ENCODE measurements around the gene PDGFB. TPM values are rescaled to one million over a fixed set of nuclear protein-coding genes. Genes with fewer than 3 reads are reported as not detected.

The PDGFB gene
- total RNA-seq, 2 donors from 2014 or later: 7.5 to 8.1 TPM

DNA sequence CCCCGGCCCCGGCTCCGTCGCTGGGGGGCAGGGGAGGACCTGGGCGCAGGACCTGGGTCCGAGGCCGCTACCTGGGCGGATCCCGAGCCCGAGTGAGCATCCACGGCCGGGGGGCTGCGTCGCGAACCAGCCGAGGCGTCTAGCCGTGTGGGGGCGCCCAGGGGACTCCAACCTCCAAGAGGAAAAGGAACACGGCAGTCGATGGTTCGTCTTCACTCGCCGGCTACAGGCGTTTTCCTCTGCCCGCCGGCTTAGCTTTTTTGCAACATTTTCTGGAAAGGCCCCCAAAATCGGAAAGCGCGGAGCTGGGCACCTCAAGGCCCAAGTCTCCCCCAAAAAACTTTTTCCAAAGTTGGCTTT lies 666 bp downstream of the PDGFB start:
- intact Hi-C loops (cut with DNase I): no loop called here
- DNase-seq (ENCODE audit: low spot score): no peak

DNA sequence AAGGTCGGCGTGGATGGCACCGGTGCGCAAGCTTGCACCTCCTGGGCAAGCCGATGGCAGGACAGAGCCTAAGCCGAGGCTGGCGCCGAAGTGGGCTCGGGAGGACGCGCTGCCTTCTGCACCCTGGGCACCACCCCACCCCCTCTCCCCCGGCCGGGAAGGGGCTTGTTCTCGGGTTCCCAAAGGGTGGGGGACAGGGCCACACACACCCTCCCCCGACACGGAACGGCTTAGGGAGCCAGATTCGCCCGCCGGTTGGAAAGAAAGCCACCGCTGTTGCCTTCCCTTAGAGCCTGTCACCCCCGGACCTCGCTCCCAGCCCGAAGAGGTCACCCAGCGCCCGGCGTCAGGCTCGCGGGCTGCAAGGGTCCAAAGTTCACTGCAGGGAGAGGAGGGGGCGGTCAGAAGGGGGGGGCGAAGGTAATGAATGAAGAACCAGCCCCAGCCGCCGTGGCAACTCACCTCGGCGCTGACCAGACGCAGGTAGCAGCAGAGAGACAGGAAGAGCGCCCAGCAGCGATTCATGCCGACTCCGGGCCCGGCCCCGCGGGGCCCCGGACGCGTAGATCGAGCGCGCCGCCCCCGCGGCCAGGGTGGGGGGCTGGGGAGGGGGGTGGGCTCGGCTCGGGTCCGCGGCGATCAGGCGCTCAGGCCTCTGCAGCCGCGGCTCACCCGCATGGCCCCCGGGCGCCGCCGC lies 1.2 kb downstream of the PDGFB start:
- DNase-seq (ENCODE audit: low spot score): no peak
- intact Hi-C loops (cut with DNase I): no loop called here

DNA sequence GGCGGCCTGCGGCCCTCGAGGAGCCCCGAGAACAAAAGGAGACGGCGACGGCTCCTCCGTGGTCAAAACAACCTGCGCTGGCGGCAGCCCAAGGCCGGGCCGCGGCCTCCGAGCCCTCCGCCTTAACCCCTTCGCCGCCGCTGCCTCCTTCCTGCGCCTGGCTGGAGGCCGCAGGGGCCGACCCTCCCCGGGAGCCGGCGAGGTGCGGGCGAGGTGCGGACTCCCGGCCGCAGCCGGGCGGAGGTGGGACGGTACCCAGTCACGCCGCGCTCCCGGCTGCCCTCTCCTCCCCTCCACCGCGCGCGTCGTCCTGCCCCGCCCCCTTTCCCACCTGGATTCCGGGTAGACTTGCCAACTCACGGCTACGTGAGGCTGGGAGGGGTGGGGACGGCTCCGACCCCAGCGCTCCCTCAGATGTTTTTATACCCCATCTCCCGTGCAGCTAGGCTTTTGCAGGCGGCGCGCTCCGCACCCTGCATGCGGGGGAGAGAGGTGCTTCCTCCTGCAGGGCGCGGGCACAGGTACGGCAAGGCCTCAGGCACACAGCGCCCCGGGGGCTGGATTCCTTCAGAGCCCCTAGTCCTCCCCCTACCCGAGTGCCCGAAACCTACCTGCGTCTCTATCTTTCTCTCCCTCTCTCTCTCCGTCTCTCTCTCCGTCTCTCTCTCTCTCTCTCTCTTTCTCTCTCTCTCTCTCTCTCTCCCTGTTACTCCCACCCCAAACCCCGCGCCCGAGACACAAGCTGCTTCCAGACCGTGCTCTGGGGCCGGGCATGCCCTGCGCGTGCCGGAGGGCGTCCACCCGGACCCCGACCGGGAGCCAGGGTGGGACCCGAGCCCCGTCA lies 2.0 kb downstream of the PDGFB start:
- intact Hi-C loops (cut with DNase I): no loop called here
- DNase-seq (ENCODE audit: low spot score): no peak

DNA sequence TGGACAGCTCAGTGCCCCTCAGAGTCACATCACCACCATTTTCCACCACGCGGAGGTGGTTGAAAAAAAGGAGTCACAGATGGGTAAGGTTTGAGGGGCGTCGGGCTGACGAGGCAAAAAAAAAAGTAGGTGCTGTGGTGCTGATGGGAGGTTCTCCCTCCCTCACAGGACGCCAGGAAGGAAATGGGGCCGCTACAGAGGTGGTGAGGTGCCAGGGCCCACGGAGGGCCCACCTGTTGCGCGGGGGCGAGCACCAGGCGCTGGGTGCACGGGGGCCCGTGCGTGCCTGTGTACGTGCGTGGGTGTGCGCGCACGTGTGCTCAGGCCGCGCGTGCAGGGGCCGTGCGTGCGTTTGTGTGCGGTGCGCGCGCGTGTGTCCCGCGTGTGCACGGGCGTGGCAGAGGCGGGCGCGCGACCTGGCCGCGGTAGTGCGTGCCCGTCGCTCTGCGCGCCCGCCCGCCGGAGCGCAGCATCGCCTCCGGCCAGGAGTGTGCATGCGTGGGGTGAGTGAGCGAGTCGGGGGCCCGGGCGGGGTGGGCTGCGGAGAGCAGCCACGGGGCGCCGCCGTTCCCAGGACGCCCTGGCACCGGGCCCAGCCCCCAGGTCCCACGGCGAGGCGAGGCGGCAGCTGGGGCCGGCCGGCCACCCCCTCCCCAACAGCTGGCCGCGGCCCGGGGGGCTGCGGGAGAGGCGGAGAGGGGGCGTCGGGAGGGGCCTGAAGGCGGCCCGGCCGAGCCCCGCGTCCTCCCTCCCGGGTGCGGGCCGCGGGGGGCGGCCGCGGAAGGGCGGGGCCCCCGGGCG lies 2.8 kb downstream of the PDGFB start:
- DNase-seq (ENCODE audit: low spot score): no peak
- intact Hi-C loops (cut with DNase I): no loop called here

DNA sequence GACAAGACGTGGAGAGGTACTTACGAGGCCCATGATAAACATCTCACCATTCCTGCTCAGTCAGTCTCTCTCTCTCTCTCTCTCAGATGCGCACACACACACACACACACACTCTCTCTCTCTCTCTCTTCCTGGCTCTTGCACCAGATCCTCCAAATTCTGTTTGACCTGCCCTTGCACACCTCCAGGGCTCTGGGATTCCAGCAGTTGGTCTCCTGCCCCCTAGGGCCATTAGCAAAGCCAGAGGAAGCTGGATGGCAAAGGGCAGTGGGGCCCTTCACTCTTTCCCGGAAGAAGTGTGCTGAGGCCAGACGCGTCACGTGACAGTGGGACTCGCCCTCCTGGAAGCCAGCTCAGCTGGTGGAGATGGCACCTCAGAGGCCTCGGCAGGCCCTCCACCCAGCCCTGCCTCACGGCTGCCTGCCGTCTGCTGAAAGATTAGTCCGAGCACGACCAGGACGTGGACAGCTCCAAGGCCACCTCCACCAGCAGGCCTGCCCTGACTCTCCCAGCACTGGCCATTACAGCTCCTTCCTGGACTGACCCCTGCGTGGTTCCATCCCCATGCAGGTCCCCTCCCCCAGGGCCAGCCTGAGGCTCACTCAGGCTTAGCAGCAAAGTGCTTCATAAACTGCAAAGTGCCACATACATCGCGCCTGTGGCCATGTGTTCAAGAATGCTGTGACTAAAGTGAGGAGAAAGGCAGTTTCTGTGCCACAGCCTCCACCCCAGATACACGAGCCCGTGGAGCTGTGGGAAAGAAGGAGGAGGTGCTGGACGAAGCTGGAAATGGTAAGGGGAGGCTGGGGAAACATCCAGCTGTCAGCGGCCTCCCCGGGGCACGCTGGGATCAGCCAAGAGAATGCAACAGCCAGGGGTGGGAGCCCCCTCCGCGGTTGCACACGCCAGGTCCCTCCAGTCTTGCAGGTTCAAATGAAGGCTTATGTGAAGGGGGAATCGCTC lies 3.7 kb downstream of the PDGFB start:
- intact Hi-C loops (cut with DNase I): no loop called here
- DNase-seq (ENCODE audit: low spot score): no peak

DNA sequence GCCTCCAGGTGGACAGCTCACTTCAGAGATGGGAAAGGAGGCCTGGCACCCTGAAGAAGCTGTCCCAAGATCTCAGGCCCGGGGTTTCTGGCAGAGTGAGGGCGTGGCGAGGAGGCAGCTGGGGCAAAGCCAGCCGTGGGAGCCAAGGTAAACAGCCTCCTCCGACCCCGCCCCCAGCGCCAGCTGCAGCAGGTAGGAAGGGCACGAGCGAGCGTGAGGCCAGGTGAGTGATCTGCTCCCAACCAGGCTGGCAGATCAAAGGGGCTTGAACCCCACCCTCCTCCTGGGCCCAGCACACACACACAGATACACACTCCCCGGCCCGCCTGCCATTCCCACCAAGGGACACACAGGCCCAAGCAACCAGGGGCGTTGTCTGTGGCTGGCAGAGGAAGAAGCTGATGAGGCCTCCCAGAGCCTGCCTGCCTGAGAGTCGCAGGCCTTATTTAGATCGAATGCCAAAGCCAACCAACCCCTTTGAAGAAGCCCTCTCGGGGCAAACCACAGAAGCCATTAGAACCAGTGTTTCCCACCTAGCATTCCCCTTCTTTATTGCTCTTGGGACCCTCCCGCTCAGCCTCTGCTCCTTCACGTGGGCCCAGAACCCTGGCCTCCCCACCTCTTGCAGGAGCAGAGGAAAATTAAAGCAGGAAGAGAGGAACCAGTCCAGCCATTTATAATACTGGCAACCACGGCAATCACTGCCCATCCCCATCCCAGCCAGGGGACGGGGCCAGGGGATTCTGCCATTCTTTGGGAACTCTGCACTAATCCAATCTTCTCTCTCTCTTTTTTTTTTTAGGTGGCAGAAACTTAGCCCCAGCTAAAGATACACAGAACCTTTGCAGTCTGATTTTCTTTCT lies 5.0 kb downstream of the PDGFB start:
- no peak for DNase-seq (ENCODE audit: low spot score)
- intact Hi-C loops (cut with DNase I): no loop called here

DNA sequence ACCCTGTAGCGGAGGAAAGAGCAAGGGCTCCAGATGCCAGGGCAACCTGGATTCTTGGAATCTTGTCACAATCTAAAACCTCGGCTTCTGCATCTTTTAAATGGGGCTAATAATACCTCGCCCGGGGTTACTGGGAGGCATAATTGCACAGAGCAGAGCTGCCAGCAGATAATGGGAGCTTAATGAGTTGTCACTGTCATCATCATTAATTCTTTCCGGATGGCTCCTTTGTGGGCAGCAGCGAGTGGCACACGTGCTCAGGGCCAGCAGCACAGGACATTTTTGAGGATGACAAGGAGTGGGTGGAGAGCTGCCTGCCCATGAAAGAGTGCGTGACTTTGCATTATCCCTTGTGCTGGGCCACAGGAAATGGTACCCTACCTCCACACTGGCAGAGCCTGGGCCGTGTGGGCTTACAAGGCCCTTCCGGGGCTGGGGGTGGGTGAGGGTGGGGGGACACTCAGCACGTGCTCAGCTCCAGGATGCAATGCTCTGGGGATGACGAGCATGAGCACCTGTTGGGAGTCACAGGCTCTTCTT lies 5.7 kb downstream of the PDGFB start:
- intact Hi-C loops (cut with DNase I): no loop called here
- no peak for DNase-seq (ENCODE audit: low spot score)

DNA sequence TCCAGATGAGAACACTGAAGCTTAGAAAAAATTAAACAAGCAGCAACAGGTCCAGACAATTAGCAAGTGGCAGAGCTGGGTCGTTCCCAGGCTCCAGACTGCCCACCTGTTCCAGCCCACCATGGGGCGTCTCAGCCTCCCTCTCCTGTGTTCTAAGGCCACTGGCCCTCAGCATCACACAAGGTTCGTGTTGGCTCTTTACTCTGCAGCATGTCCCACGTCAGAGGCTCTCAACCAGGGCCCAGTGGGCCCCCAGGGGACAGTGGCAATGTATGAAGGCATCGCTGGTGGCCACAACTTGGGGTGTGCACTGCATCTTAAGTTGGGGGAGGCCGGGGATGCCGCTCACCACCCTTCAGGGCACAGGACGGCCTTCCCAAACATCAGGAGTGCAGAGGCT lies 6.2 kb downstream of the PDGFB start:
- DNase-seq (ENCODE audit: low spot score): no peak
- intact Hi-C loops (cut with DNase I): no loop called here

DNA sequence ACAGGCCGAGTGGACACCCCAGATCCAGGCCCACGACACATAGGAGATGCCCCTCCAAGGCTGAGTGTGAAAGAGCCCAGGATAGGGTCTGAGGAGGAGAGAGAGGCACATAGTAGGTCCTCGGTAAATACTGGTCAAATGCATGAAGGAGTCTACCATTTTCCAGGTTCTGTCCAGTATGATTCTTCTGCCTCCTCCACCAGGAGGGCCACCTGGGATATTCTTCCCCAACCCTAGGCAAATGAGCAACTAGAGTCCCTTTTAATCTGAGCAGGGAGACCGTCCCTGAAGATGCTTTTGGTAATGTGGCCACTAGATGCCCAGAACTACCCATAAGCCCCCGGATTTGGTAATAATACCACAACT lies 6.7 kb downstream of the PDGFB start:
- intact Hi-C loops (cut with DNase I): no loop called here
- DNase-seq (ENCODE audit: low spot score): no peak

DNA sequence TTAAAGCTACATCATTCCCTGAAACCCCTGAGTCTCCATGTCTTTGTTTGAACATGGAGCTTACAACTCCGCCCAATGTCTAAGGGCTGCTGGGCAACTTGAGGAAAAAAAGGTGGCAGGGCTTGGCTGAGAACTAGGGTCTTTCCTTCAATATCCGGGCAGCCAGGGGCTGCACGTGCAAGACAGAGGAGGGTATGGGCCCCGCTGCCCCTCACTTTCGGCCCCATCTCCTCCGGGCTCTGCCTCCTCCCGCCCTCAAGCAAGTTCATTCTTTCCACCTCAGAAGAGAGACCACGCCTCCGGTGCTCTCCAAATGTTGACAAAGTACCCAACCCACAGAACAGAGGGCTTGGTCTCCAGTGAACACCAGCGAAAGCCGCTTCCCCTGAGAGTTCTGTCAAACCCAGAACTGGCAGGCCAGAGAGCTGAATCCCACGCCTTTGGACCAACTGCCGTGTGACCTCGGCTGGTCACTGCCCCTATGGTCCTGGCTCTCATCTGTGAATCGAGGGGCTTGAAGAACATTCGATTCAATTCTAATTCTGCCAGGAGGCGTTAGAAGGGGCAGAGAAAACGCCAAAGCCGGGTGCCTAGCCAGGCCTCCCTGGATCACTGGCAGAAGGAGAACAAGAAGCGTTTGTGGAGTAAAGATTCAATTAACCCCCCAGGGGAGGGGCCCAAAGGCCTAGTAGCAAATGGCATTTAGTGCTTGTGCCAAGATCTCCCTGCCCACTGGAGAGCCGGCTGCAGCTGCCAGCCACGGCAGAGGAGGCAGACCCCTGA lies 7.3 kb downstream of the PDGFB start:
- intact Hi-C loops (cut with DNase I): no loop called here
- no peak for DNase-seq (ENCODE audit: low spot score)

DNA sequence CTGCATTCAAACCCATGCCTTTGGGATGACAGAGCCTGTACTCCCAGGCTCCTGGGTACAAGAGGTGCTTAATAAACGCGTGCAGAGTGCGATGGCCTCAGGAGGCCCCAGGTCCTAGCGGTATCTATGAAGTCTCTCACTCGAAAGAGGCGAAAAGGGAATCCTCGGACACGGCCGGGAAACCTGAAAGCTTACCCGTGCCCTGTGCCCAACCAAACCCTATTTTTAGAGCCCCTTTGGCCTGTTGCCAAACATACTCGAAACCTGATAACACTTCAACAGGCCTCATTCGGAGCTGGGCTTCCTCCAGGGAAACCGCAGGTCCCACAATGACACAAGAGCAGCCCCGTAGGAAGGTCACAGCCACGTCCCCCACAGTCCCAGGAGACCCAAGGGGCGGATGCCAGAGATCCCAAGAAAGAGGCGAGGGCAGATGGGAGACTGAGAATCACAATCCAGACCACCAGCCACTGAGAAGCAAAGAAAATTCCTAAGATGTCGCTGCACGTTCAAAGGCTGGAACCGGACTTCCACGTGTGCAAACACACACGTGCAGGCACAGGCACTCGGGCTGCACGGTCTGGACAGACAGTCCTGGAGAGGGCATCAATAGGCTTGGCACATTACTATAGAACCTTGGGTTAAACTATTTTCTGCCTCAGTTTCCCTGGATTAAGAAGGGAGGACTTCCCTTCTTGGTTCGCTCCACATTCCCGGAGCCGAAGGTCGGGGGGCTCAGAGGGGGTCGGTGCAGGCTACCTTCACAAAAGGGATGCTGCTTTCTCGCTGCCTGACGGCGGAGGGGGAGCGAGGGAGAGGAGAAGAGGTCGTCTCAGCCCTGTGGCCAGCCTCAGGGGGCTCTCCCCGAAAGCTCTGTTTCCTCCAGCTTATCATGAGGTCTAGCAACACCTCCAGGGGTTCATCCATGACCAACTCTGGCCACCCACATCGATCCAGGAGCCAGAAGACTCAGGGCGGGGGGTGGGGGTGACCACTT lies 8.2 kb downstream of the PDGFB start:
- intact Hi-C loops (cut with DNase I): loop anchor here in 1 of 2 donors (1.0 kb wide), 1 partner anchor 8 kb away; no protein-coding TSS in a partner anchor
- no peak for DNase-seq (ENCODE audit: low spot score)

DNA sequence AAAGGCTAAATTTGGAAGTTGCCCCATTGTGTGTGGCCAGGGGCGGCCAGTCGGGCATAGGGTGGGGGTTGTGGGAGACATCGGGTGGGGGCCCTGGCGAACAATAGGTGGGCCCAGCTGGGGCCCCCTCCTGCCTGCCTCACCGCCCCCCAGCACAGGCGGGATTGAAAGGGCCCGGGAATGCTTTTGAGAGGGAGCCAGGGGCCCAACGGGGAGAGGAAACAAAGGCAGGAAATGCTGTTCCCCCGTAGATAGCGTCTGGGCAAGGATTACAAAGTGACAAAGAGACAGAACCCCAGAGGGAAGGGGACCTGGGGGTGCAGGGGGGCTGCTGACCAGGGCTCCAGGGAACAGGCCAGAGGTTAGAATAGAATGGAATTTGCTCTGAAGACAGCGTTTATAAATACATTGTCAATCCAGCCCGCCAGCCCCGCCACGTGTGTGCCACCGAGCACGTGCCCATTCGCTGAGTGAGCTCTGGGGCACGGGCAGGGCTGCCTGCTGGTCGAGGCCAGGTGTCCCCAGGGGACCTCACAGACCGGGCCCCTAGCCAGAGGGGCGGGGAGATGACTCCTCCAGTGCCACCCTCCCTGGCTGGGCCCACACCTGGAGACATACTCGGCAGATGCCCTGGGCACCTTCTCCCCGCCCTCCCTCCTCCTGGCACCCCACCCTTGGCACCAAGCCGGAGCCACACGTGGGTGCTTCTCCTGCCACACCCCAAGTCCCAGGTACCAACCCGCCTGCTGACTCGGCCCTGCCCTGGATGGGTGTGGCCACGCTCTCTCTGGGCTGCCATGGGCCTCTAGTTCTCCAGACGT lies 9.7 kb downstream of the PDGFB start:
- no peak for DNase-seq (ENCODE audit: low spot score)
- intact Hi-C loops (cut with DNase I): no loop called here

DNA sequence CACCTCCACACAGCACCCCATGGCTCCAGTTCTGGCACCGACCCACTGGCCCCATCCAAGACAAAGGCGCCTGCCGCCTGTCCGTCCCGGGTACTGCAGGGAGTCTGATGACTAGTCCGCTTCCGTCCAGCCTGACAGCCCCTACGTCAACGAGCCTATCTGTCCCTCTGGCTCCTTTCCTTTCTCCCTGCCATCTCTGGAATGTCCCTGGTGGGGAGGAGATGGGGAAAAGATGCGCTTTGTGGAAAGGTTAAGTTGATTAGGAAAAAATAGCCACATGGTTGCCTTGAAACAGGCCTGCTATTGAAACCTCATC lies 10.4 kb downstream of the PDGFB start:
- no peak for DNase-seq (ENCODE audit: low spot score)
- intact Hi-C loops (cut with DNase I): no loop called here

DNA sequence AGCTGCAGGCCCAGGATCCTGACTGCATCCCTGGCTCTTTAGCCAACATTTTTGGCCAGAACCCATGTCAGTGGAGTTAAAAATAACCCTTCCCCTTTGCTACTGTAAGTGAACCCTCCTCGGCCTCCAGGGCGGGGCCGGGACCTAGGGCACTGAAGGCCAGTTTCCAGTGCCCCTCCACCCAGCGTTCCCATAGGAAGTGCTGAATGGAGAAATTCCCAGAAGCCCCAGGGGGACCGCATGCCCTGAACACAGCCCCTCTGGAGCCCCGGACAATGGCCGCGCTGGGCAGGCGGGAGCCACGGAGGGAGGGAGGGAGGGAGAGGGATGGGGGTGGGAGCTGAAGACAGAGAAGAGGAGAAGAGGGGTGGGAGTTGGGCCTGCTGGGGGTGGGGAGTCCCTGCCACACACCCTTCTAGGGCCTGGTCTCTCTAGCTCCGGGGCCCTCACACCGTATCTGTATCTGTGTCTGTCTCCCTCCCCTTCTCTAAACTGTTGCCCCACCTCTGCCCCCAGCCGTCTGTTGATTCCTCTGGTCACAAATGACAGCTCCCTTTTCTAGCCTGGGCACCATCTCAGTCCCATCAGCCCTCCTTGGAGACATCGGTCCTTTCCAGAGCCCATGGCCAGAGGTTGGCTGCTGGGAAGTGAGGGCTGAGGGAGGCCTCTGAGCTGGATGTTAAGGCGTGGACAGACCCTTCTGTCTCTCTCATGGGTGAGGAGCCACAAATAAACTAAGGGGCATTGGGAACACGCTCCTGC lies 10.9 kb downstream of the PDGFB start:
- no peak for DNase-seq (ENCODE audit: low spot score)
- intact Hi-C loops (cut with DNase I): no loop called here
